IMR-90 (cell line): ENCODE data around the gene HNRNPC. TPM values are rescaled to one million over a fixed set of nuclear protein-coding genes. Genes with fewer than 3 reads are reported as not detected.

Source experiments
- ATAC-seq: fragments of 200-7000 bp; cut with Tn5 transposase; 2 replicates; pipeline ENCODE4 v1.9.1; 2020; ENCODE audit warnings: low read depth, mild to moderate bottlenecking, moderate library complexity
- BruUV-seq: library from RNA; stranded (reverse); fragments of 400-500 nt; replicated peaks from 2 replicates; lab custom pipeline; 2021; lab: Mats Ljungman, UMichigan
- CTCF ChIA-PET: fragments of 300-600 bp; formaldehyde crosslinking; extraction: SDS; loops from one replicate; lab custom pipeline; 2021; ENCODE audit warnings: antibody characterized with exemption; lab: Yijun Ruan, JAX
- POLR2A ChIA-PET: fragments of 300-600 bp; sonication (Branson Sonifier 250); formaldehyde crosslinking; loops from one replicate; lab custom pipeline; 2022; ENCODE audit warnings: antibody characterized with exemption; ENCODE audit not compliant: unreplicated experiment; lab: Charles Lee
- DNase-seq: peaks from one replicate; pipeline ENCODE4 v3.0.0; 2013
- H2AFZ ChIP-seq: replicated peaks from 2 replicates; pipeline ENCODE3; 2013; ENCODE audit warnings: low read length, mild to moderate bottlenecking; ENCODE audit not compliant: poor library complexity
- H2AK5ac ChIP-seq: 2 replicates; pipeline ENCODE4 v1.6.1; 2013; ENCODE audit warnings: low read depth, low read length, inconsistent platforms
- H2AK9ac ChIP-seq: replicated peaks from 2 replicates; pipeline ENCODE3; 2013; ENCODE audit warnings: mild to moderate bottlenecking, low read depth, low read length, moderate library complexity; ENCODE audit not compliant: poor library complexity
- H2BK120ac ChIP-seq: 2 replicates; pipeline ENCODE4 v1.6.1; 2013; ENCODE audit warnings: low read depth, low read length, inconsistent platforms
- H2BK15ac ChIP-seq: 3 replicates; pipeline ENCODE4 v1.6.1; 2013; ENCODE audit warnings: low read depth, low read length, inconsistent platforms
- H2BK20ac ChIP-seq: 2 replicates; pipeline ENCODE4 v1.6.1; 2013; ENCODE audit warnings: low read depth, mild to moderate bottlenecking, inconsistent platforms, low read length, moderate library complexity
- H2BK5ac ChIP-seq: 2 replicates; pipeline ENCODE4 v1.6.1; 2013; ENCODE audit warnings: mild to moderate bottlenecking, low read depth, low read length, inconsistent platforms; ENCODE audit not compliant: poor library complexity, severe bottlenecking
- H3K14ac ChIP-seq: replicated peaks from 2 replicates; pipeline ENCODE4 v1.6.1; 2013; ENCODE audit warnings: low read depth, low read length, inconsistent platforms
- H3K18ac ChIP-seq: 2 replicates; pipeline ENCODE4 v1.6.1; 2013; ENCODE audit warnings: low read depth, low read length, control low read depth
- H3K23ac ChIP-seq: 2 replicates; pipeline ENCODE4 v1.6.1; 2013; ENCODE audit warnings: low read depth, low read length, inconsistent platforms
- H3K27ac ChIP-seq: 2 replicates; pipeline ENCODE4 v1.5.1; 2013; ENCODE audit warnings: mild to moderate bottlenecking, control low read depth, low read length; ENCODE audit not compliant: insufficient read depth
- H3K27me3 ChIP-seq: 2 replicates; pipeline ENCODE4 v1.6.1; 2013; ENCODE audit warnings: low read length; ENCODE audit not compliant: control insufficient read depth, insufficient read depth
- H3K36me3 ChIP-seq: 2 replicates; pipeline ENCODE4 v1.6.1; 2013; ENCODE audit warnings: low read length, mixed read lengths; ENCODE audit not compliant: control insufficient read depth, insufficient read depth
- H3K4ac ChIP-seq: 2 replicates; pipeline ENCODE4 v1.6.1; 2013; ENCODE audit warnings: low read depth, low read length, inconsistent platforms
- H3K4me1 ChIP-seq: 2 replicates; pipeline ENCODE4 v1.6.1; 2013; ENCODE audit warnings: low read length, mixed read lengths; ENCODE audit not compliant: control insufficient read depth, insufficient read depth
- H3K4me2 ChIP-seq: 2 replicates; pipeline ENCODE4 v1.6.1; 2013; ENCODE audit warnings: low read depth, mild to moderate bottlenecking, control low read depth, low read length, moderate library complexity
- H3K4me3 ChIP-seq: 2 replicates; pipeline ENCODE4 v1.5.1; 2013; ENCODE audit warnings: low read depth, mild to moderate bottlenecking, control low read depth, low read length, moderate library complexity; ENCODE audit not compliant: insufficient read depth
- H3K56ac ChIP-seq: 2 replicates; pipeline ENCODE4 v1.6.1; 2013; ENCODE audit warnings: low read length, inconsistent platforms; ENCODE audit not compliant: insufficient read depth; ENCODE audit errors: extremely low read depth
- H3K79me1 ChIP-seq, 2 experiments: 2 replicates each; pipeline ENCODE4 v1.6.1; 2013; ENCODE audit warnings: low read length in 2 of 2, inconsistent platforms in 1 of 2, low read depth in 1 of 2
- H3K9ac ChIP-seq: 2 replicates; pipeline ENCODE4 v1.6.1; 2013; ENCODE audit warnings: low read depth, low read length, control low read depth
- H3K9me1 ChIP-seq: 2 replicates; pipeline ENCODE4 v1.6.1; 2013; ENCODE audit warnings: low read length, inconsistent platforms; ENCODE audit not compliant: insufficient read depth
- H3K9me3 ChIP-seq: 2 replicates; pipeline ENCODE4 v1.6.1; 2013; ENCODE audit warnings: low read length; ENCODE audit not compliant: control insufficient read depth, insufficient read depth
- H4K20me1 ChIP-seq: 2 replicates; pipeline ENCODE4 v1.6.1; 2013; ENCODE audit warnings: low read length, inconsistent platforms; ENCODE audit not compliant: insufficient read depth
- H4K5ac ChIP-seq: 2 replicates; pipeline ENCODE4 v1.6.1; 2013; ENCODE audit warnings: mild to moderate bottlenecking, low read depth, low read length, control low read depth
- H4K8ac ChIP-seq, 2 experiments: 2 replicates each; pipeline ENCODE4 v1.6.1; 2013; ENCODE audit warnings: low read depth in 2 of 2, low read length in 2 of 2, control low read depth in 1 of 2, inconsistent platforms in 1 of 2
- H4K91ac ChIP-seq: 2 replicates; pipeline ENCODE4 v1.6.1; 2013; ENCODE audit warnings: low read depth, low read length, inconsistent platforms; ENCODE audit not compliant: insufficient read depth
- CTCF ChIP-seq: conservative IDR thresholded peaks from 2 replicates; pipeline ENCODE4 v1.5.1; 2012; ENCODE audit warnings: mild to moderate bottlenecking, low read depth, low read length, improper control_type of control experiment
- ELK1 ChIP-seq: fragments of 150-350 bp; IDR thresholded peaks from 2 replicates; pipeline ENCODE4 v1.6.1; 2016; ENCODE audit warnings: low read depth, mild to moderate bottlenecking, low read length, moderate library complexity, borderline replicate concordance
- RAD21 ChIP-seq: IDR thresholded peaks from 2 replicates; pipeline ENCODE4 v1.6.1; 2012; ENCODE audit warnings: low read length, improper control_type of control experiment
- RCOR1 ChIP-seq: IDR thresholded peaks from 2 replicates; pipeline ENCODE4 v1.6.1; 2012; ENCODE audit warnings: mild to moderate bottlenecking, low read length, improper control_type of control experiment; ENCODE audit not compliant: insufficient replicate concordance
- RFX5 ChIP-seq: IDR thresholded peaks from 2 replicates; pipeline ENCODE4 v1.8.0; 2012; ENCODE audit warnings: low read depth, mild to moderate bottlenecking, low read length, moderate library complexity
- WGBS, 2 experiments: methylation state at CpG; one replicate each; pipeline versions ENCODE4 v1.1.5 to v1.1.7; 2013; ENCODE audit warnings: missing lambda C conversion rate in 2 of 2; ENCODE audit not compliant: insufficient read length in 1 of 2; ENCODE audit errors: extremely low coverage in 2 of 2; 5-methylcytosine and 5-hydroxymethylcytosine counted together
- dilution Hi-C: fragments of 300-500 bp; cut with HindIII; formaldehyde crosslinking; loops from one replicate; pipeline ENCODE4 v1.14.3; 2018; ENCODE audit warnings: low sequenced_read_pairs; ENCODE audit not compliant: unreplicated experiment
- in situ Hi-C: fragments of 300-500 bp; cut with MboI; formaldehyde crosslinking; loops from 3 replicates; pipeline ENCODE4 v1.14.3; 2019; ENCODE audit warnings: low sequenced_read_pairs, inconsistent platforms, mixed read lengths
- intact Hi-C: fragments of 100-400 bp; cut with micrococcal nuclease; formaldehyde crosslinking; loops from 2 replicates; pipeline ENCODE4 v1.10.0; 2022
- polyA plus RNA-seq, 3 experiments: library from polyadenylated mRNA; depleted of rRNA; stranded (reverse); fragments of >200 nt; gene quantifications; 2 replicates each; pipeline ENCODE4 v1.2.3, GENCODE V29; 2012; ENCODE audit warnings: low replicate concordance in 1 of 3
- total RNA-seq: library from RNA; depleted of rRNA; stranded (reverse); fragments of >200 nt; gene quantifications from 2 replicates; pipeline ENCODE4 v1.2.3, GENCODE V29; 2012

The HNRNPC gene
- total and polyA plus RNA-seq, 2 of the 4 experiments (the other 2 are of a cell fraction) = 308 to 615 TPM

GRCh38 chr14:21313512-21313911, 44.3 kb upstream of the HNRNPC start:
- dilution Hi-C loops (no loop called here), intact Hi-C loops (no loop called here), in situ Hi-C loops (no loop called here)
- H4K91ac ChIP-seq = no peak overlapping the region
- no peak overlapping the region for H3K4me2 ChIP-seq
- H3K14ac ChIP-seq = no peak overlapping the region
- WGBS, 2 experiments = 76% methylated on average over 5 of the region's 12 CpGs; no CpG with 5 or more reads in 1 of the 2 experiments
- ChIA-PET POLR2A (no interaction called here), CTCF (no interaction called here)
- H3K9me1 ChIP-seq = no peaks in the 10 kb centered on the region
- H3K4me3 ChIP-seq = no peak overlapping the region
- no peak overlapping the region for H3K27ac ChIP-seq
- no peak overlapping the region for H3K23ac ChIP-seq
- no peaks in the 10 kb centered on the region for H3K36me3 ChIP-seq
- H3K56ac ChIP-seq = no peak overlapping the region
- H4K20me1 ChIP-seq = no peaks in the 10 kb centered on the region
- TF ChIP-seq RCOR1 (no peak), RAD21 (no peak), ELK1 (no peak), CTCF (no peak), RFX5 (no peak)
- no peak overlapping the region for H3K9ac ChIP-seq
- DNase-seq (no peak), ATAC-seq (no peak)
- H2BK120ac ChIP-seq = no peak overlapping the region
- H3K4ac ChIP-seq = no peak overlapping the region
- no peak overlapping the region for H4K8ac ChIP-seq
- no peak overlapping the region for H2BK20ac ChIP-seq
- no peak overlapping the region for H2AK5ac ChIP-seq
- H2AK9ac ChIP-seq = no peak overlapping the region
- no peak overlapping the region for H2BK5ac ChIP-seq
- peaks cover 19% of the 10 kb centered on the region for H3K27me3 ChIP-seq
- H3K9me3 ChIP-seq = no peaks in the 10 kb centered on the region
- H4K5ac ChIP-seq = no peak overlapping the region
- BruUV-seq = no TSS peak
- no peaks in the 10 kb centered on the region for H3K79me1 ChIP-seq
- H3K4me1 ChIP-seq = no peaks in the 10 kb centered on the region
- no peak overlapping the region for H3K18ac ChIP-seq
- H2AFZ ChIP-seq = no peak overlapping the region
- no peak overlapping the region for H2BK15ac ChIP-seq
